ENCODE measurements around the gene KCTD6.

The KCTD6 gene

GRCh38 chr3:58491506-58492402 lies at the start of gene KCTD6:
Gene KCTD6, plus strand, starts transcription at chr3:58492096. Its CDS starts 6,660 bp downstream, at chr3:58498756.
- peak; percentile 89 for DNase-seq

- DNase-seq: no peak
Measured at GRCh38 chr3:58452176-58452575, 39.7 kb upstream of the KCTD6 start.

- no peak for DNase-seq
Measured at GRCh38 chr3:58459160-58459559, 32.7 kb upstream of the KCTD6 start.

GRCh38 chr3:58462829-58463180 lies 29.1 kb upstream of the KCTD6 start:
- DNase-seq: no peak

GRCh38 chr3:58463181-58463941 lies 28.5 kb upstream of the KCTD6 start:
- peak; percentile 89 for DNase-seq

GRCh38 chr3:58463942-58464271 lies 28.0 kb upstream of the KCTD6 start:
- DNase-seq: no peak

- peak; percentile 49 for DNase-seq
Measured at GRCh38 chr3:58464866-58465265, 27.0 kb upstream of the KCTD6 start.

- no peak for DNase-seq
Measured at GRCh38 chr3:58466899-58467563, 24.9 kb upstream of the KCTD6 start.

GRCh38 chr3:58469096-58469495 lies 22.8 kb upstream of the KCTD6 start:
- no peak for DNase-seq

GRCh38 chr3:58470363-58471024 lies 21.4 kb upstream of the KCTD6 start:
- no peak for DNase-seq

- peak; percentile 73 for DNase-seq
Measured at GRCh38 chr3:58471025-58471887, 20.6 kb upstream of the KCTD6 start.

- DNase-seq: no peak
Measured at GRCh38 chr3:58473275-58473674, 18.6 kb upstream of the KCTD6 start.

GRCh38 chr3:58474348-58474911 lies 17.5 kb upstream of the KCTD6 start:
- no peak for DNase-seq

GRCh38 chr3:58474967-58475578 lies 16.8 kb upstream of the KCTD6 start:
- no peak for DNase-seq

GRCh38 chr3:58478781-58479180 lies 13.1 kb upstream of the KCTD6 start:
- DNase-seq: no peak

- DNase-seq: no peak
Measured at GRCh38 chr3:58480309-58480708, 11.6 kb upstream of the KCTD6 start.

GRCh38 chr3:58482917-58483636 lies 8.8 kb upstream of the KCTD6 start:
- DNase-seq: no peak

- DNase-seq: no peak
Measured at GRCh38 chr3:58484045-58484721, 7.7 kb upstream of the KCTD6 start.

GRCh38 chr3:58484722-58485069 lies 7.2 kb upstream of the KCTD6 start:
- no peak for DNase-seq

GRCh38 chr3:58485801-58486435 lies 6.0 kb upstream of the KCTD6 start:
- DNase-seq: no peak
